Forelimb muscle (tissue), 1 donor: Measurements from ENCODE around the gene TRIO. TPM values are rescaled to one million over a fixed set of nuclear protein-coding genes. Genes with fewer than 3 reads are reported as not detected.

Experiments
- DNase-seq: peaks from one replicate; pipeline ENCODE4 v3.0.0-alpha.2; 2013; ENCODE audit warnings: low read depth
- polyA plus RNA-seq: library from polyadenylated mRNA; unstranded; fragments of 120-200 nt; gene quantifications from one replicate; pipeline ENCODE4 v1.2.1, GENCODE V29; 2013; ENCODE audit not compliant: insufficient read length

The TRIO gene
- polyA plus RNA-seq, 1 donor = 168 TPM

DNA sequence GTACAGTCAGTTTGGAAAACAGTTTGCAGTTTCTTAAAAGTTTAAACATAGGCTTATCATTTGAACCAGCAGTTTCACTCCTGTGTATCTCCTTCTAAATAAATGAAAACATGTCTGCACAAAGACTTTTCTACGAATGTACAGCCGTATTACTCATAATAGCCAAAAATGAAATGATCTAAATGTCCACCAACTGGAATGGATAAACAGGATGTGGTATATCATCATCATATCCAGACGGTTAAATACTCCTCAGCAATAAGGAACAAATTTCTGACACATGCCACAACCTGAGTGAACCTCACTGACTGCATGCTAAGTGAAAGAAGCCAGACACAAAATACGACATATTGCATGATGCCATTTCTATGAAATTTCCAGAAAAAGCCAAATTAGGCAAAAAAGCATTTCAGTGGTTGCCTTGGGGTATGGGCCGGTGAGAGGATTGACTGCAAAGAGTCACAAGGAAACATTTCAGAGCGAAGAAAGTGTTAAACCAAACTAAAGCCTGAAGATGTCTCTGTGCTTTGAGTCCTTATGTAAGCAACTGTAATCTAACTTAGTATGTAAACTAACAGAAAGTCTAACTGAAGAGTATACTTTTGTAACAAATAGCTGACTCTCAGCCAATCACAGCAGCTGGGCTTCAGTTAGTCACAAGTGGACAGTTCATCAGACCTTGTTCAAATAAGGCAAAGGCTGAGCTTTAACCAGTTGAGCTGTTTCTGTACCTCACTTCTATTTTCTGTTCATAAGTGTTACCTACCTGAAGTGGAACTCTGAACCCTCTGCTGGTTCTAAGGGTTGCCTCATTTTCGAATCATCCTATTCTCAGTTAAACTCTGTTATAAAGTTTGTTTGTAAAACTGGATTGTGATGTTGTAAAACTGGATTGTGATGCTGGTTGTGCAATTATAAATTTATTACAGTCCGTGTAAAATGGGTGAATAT is 65.2 kb downstream of the TRIO start:
- no peak for DNase-seq

DNA sequence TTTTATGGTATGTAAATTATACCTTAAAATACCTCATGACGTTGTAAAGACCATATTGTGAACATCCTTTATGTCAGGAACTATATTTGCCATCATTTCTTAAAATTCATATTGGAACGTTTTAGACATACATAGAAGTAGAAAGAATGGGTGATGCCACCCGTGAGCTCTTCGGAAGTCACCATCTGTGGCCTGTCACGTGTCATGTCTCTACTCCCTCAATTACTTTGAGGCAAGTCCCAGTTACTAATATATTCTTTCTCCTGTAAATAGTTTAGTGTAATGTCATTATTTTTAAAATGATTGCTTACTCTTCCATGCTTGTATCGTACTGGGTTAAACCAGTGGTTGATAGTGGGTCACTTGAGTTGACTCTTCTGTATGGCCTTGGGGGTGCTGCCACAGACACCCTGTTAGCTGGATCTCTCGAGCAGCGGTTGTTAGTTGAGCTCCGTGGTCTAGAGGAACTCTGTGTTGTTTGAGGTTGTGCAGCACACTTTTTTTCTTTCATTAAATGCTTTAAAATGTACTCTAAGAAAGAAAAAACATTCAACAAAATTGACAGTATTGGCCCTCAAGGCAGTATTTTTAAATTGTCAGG is 66.2 kb downstream of the TRIO start:
- no peak for DNase-seq

DNA sequence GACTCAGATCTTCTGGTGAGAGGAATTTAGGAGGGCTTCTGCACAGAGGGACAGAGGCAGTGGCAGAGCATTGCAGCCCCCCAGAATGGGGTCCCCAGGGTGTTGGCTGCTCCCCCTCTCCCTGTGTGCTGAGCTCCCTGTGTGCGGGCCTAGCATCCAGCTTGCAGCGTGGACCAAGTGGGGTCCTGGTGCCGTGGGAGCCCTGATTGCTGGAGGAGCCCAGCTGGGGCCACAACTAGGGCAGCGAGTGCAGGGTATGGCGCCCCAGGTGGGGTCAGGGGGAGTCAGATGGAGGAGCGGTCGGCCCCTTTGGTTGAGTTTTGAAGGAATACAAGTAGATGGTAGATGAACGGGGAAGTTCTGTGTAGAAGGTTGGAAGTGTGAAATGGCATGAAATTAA is 66.7 kb downstream of the TRIO start:
- no peak for DNase-seq

DNA sequence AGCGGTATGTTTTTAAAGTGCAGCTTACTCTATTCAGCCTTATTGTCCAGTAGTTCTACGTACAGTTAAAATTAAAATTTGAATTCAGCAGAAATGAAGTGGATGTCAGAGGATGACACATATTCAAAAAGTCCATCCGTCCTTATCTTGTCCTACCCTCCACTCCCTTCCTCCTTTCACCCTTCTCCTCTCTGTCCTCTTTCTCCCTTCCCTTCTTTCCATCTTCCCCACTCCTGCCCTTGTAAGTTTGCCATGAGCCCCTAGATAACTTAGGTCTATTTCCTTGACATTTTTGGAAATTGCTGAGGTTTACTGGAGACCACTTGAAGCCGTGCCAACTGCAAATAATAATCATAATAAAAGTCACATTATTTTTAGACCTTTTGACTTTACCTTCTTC is 67.6 kb downstream of the TRIO start:
- no peak for DNase-seq

DNA sequence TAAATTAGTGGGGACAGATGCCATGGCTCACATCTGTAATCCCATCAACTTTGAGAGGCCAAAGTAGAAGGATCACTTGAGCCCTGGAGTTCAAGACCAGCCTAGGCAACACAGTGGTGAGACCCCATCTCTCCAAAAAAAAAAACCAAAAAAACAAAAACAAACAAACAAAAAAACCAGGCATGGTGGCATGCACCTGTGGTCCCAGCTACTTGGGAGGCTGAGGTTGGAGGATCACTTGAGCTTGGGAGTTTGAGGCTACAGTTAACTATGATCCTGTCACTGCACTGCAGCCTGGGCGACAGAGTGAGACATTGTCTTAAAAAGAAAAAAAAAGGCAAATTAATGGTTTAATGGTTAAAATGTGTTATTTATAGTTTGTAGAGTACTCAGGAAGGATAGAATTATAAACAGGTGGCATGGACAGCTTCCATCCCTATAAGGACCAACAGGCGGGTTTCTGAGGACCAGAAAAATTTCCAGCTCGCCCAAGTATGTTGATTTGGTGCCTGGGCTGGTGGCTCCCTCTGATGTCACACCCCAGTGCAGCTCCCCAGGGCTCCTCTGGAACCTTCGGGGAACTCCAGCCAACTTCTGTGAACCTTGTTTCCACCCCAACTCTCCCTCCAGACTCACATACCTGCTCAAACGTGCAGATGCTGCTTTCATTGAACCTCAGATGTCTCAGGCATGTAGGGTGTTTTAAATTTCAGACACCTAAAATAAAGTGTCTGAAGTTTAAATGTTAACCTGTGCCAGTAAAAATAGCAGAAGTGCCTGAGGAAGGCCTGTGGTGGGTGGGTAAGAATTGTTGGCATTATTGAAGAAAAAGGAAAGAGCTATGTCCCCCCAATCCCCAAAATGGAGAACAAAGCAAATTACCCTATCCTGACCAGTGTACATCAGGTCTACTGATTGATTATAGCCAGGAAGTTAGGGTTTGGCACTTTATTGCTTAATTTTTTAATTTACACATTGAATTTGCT is 69.0 kb downstream of the TRIO start:
- no peak for DNase-seq

DNA sequence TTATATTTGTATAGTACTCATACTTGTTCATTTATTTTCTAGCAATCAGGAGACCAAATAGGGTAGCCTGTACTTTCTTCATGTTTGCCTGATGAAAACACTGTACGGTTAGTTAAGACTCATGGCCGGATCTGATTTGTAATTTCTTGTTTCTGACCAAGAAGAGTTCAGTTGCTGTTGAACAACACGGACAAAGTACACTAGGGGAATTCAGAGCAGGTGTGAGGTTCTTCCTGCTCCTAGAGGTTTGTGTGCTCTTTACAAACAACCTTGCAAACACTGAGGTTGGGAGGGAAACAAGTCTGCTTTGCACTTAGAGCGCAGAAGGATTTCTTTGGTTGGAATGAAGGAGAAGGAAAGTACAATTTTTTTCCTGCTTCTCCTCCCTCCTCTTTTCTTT is 69.7 kb downstream of the TRIO start:
- no peak for DNase-seq

DNA sequence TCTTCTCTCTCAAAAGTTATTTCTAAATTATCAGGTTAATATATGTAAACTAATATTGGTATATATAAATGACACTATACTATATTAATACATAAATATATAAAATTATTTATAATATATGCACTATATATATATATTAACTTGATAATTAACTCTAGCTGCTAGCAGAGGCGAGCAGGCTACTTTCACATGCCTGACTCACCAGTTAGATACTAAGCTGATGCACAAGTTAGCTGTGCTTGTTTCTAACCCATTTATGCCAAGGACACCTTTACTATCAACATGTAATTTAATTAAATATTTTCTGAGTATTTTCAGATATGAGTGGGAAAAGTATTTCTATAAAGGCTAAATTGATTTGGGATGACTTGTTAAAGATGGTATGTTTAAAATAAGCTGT is 70.1 kb downstream of the TRIO start:
- no peak for DNase-seq

DNA sequence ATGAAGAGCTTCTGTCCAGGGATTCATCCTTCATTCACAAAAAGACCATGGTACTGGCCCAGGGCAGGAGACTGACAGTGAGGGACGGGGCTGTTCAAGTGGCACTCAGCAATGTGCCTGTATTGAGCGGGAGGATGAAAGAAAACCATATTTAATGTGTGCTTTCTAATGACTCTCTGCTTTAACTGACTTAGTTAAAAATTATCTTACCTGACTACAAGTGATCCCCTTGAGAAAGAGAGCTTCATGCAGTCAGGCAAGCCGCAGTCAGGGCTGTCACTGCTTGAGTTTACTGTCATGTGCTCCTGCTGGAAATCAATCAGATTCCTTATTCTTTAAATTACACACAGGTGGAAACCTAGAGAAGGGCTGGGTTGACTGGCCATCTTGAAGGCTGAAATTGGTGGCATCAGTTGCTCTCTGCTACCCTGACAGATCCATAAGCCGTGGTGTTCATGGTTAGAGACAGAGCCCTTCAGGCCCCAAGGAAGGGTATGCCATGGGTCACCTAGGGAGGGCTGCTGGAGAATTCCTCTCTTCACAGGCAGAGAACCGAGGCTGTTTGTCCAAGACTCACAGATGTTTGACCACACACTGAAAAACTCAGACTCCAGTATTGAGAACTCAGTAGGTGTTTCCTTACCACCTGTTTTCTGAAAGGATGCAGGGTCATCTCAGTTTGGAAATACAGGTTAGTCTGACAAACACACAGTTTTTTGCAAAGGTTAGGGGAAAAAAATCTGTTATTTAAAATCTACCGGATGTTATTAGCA is 70.9 kb downstream of the TRIO start:
- DNase-seq = no peak

DNA sequence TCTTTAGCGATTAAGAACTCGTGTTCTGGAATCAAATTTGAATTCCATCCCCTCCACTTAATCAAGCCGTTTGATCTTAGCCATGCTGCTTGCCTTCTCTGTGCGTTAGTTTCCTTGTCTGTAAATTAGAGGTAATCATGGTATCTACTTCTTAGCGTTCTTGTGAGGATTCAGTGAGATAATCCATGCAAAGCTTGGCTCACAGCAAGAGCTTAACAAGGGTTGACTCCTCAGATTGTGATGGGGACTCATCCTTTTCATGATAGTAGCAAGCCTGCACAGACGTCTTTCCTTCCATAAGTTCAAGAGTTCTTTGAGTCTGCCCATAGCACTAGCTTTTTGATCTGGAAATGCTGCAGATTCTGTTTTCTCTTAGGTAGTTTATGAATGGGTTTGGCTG is 72.8 kb downstream of the TRIO start:
- DNase-seq = no peak

DNA sequence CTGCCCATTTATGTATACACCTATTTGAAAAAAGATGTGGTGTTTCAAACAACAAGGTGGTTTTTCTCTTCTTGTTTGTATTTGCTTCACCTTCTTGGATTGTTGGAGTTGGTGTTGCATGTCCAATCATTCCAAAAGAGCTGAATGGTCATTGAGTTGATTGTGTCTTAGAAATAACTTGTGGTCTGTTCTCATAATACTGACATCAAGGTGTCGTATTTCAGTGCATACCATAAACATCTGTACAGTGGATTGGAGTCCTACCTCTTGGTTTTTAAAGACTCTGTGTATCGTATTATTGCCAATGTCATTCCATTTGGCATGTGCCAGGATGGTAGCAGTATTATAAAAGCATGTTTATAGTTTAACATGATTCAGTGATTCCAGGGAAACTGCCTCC is 73.2 kb downstream of the TRIO start:
- no peak for DNase-seq

DNA sequence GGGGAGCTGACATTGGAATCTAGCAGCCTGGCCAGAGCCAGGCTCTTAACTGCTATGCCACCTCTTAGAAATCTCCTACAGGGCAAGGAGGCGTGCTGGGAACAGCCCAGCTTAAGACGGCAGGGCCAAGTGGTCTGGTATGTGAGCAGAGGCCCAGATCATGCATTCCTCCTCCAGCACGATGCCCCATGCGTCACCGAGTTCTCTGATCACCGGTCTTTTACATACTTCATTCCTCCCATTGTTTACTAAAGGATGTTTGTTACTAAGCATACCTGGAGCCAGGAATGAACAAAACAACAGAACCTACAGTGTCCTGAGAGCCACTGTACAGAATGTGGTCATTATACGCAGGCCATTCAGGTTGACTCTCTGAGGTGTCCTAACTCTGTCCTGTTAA is 73.8 kb downstream of the TRIO start:
- DNase-seq = no peak

DNA sequence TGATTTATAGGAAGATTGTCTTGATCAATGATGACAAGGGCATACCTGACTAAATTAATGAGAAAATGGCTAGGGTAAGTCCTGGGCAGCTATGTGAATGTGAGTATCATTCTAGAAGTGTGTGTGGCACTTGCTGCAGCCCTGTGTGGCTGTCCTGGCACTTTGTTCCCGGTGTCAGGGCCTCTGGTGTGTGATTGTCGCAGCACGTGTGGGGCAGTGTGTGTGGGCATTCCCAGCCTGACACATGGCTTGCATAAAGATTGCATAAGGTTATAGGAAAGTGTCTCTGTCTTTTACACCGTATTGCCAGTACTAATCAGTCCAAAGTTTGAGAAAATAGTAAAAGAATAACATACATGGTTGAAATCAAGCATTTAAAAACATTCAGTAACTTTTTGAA is 74.4 kb downstream of the TRIO start:
- DNase-seq = no peak

DNA sequence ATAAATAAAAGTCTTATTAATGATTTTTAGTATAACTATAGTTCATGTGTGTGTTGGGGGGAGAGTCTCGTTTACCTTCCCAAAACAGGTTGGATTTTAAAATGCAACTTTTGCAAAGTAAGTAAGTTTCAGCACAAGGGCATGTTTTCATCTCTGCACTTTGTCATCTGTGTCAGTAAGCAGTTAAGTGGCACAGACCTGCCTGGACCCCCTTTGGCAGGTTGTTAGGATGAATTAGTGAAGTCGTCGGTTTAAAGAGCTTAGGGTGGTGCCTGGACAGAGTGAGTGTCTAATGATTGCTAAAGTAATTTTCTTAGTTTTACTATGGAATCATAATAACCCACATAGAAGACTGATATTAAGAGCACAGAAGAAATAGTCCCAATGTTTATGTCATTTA is 74.9 kb downstream of the TRIO start:
- no peak for DNase-seq

DNA sequence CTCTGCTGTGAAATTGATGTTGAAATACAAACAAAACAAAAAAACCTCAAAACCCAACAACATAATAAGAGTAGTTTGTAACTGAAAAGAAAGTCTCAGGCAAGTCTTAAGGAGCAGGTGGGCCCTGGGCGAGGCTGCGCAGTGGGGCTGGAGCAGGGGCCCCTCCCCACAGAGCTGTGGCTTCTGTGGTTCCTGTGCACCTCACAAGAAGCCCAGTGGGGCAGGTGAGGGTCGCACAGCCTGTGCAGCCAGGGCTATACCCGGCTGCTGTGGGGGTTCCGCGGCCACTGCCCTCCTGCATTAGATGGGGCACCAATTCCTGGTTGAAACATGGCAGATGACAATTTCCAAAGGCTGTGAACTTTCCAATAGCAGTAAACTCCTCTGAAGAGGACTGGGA is 75.3 kb downstream of the TRIO start:
- no peak for DNase-seq

DNA sequence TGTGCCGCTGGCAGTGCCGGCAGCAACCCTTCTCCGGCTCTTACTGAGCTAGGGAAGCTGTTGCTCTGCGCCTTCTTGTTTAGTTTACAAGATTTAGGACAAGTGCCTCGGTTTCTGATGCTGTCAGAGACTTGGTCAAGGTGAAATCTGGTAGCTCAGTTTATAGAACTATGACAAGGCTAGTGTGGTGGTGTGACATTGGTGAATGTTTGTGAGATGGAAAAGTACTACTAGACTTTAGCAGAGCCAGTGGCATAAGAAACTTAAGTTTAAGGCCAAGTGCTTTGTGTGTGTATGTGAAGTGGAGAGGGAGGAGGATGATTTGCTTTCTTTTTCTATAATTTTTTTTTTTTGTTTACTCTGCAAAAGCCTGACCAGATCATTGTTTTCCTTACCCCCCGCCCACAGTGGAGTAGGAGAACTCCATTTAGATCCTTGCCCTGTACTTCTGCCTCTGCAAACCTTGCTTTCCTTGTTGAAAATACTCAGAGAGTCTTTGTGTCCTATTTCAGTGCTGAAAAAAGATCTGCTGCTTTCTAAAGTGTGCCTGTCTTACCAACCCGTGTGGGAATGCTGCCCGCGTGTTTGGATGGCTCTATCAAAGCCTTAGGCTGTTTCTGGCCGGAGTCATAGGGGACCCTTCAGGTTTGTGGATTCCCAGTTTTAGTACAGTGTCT is 75.9 kb downstream of the TRIO start:
- DNase-seq = no peak

DNA sequence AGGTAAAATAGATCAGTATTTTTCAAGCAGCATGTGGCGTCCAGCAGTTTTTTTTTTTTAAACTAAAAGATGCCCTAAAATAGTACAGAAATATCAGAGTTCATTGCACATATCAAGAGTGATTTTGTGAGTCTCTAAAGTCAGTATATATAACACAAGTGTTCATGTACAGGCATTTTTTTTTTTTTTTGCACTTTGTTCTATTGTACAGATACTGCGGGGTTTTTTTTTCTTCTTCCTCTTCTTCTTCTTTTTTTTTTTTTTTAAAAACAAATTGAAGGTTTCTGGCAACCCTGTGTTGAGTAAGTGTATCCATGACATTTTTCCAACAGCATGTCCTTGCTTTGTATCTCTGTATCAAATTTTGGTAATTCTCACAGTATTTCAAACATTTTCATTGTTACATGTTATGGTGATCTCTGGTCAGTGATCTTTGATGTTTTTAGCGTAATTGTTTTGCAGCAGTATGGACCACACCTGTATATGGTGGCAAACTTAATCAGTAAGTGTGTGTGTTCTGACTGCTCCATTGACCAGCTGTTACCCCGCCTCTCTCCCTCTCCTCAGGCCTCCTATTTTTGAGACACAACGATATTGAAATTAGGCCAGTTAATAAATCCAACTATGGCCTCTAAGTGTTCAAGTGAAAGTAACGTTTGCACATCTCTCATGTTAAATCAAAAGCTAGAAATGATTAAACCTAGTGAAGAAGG is 76.8 kb downstream of the TRIO start:
- no peak for DNase-seq

DNA sequence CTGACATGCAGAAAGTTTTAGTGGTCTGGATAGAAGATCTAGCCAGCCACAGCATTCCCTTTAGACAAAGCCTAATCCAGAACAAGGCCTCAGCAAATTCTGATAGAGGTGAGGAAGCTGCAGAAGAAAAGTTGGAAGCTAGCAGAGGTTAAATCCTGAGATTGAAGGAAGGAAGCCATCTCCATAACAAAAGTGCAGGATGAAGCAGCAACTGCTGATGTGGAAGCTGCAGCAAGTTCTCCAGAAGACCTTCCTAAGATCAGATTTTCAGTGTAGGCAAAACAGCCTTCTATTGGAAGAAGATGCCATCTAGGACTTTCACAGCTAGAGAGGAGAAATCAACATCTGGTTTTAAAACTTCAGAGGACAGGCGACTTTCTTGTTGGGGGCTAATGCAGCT is 77.5 kb downstream of the TRIO start:
- DNase-seq = no peak

DNA sequence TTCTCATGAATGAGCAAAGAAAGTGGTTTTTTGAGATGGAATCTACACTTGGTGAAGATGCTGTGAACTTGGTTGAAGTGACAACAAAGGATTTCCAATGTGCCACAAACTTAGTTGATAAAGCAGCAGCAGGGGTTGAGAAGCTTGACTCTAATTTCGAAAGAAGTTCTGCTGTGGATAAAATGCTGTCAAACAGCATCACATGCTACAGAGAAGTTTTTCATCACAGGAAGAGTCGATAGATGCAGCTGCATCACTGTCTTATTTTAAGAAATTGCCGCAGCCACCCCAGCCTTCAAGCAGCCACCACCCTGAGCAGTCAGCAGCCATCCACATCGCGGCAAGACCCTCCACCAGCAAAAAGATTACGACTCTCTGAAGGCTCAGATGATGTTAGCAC is 78.6 kb downstream of the TRIO start:
- no peak for DNase-seq

DNA sequence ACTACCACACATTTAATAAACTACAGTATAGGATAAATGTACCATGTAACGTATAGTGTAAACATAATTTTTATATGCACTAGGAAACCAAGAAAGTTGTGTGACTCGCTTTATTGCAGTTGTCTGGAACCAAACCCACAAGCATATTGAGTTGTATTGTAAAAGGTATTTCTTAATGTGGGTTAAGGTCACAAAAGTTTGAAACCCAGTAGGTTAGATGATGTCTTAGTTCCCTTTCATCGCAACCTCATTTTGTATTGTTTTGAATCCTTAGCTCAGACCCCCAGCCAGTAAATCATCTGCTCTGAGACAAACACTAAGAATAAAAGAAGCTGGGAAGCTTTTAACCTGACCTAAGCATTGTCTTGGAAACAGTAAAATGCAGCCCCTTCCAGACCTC is 79.1 kb downstream of the TRIO start:
- DNase-seq = no peak

DNA sequence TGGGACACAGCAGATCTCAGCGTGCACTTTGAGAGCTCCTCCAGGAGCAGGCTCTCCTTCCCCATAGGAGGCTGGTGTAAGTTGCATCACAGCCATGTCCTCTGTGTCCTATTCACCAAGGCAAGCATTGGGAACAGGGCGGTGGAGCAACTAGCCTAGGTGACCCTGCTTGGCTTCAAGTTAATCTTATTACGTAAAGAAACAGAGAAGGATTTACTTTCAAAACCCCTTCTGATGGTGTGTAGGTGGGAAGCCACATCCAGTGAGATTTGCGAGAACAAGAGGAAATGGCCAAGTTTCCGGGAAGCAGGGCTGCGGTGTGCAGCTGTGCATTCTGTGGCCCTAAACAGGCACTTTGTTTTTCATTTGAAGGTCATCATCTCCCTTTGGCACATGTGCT is 80.2 kb downstream of the TRIO start:
- no peak for DNase-seq
